ENCODE results near the gene PPP2R2C. TPM values are rescaled to one million over a fixed set of nuclear protein-coding genes. Genes with fewer than 3 reads are reported as not detected.

PPP2R2C gene
- total RNA-seq, 1 experiment from 2014 or later: 8.1 TPM

DNA sequence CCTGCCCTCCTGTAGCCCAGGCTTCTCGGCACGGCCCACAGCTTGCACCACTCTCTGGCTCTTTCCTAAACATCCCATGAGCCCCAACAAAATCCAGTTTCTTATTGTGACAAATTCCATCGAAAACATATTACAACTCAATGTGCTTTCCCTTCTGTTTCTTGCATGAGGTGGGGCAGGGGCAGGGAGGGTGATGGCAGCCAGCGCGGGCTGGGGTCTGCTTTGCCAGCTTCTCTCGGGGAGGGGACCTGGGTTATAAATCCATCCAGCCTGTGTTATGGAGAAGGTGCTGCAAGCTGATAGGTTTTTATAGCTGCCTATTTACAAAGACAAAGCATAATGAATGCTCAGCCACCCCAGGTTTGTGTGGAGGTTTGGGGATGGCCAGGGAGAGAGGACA, 21.1 kb downstream of the PPP2R2C start:
- H3K56ac ChIP-seq (ENCODE audit: insufficient read length, low read depth, low read length): no peak overlapping the region
- no peak overlapping the region for H2BK15ac ChIP-seq (ENCODE audit: low read depth, low read length)
- H2AK5ac ChIP-seq (ENCODE audit: insufficient read length, low read length): no peak overlapping the region
- no peak overlapping the region for H3K4me3 Mint-ChIP-seq
- no peak overlapping the region for H3T11ph ChIP-seq (ENCODE audit: low read length)
- no peaks in the 10 kb centered on the region for H3K79me2 ChIP-seq (ENCODE audit: insufficient read depth, low read length)
- H3K9me3 Mint-ChIP-seq: no peaks in the 10 kb centered on the region; a peak in 1 of 5 replicates
- H3K4me2 ChIP-seq (ENCODE audit: insufficient read depth, insufficient read length, low read length): no peak overlapping the region
- H4K8ac ChIP-seq (replicated peaks; ENCODE audit: insufficient read length, low read depth, low read length): no peak overlapping the region
- no peaks in the 10 kb centered on the region for H3K9me3 ChIP-seq (ENCODE audit: control insufficient read depth, low read depth, low read length)
- no peak overlapping the region for H3K4ac ChIP-seq (ENCODE audit: low read depth, low read length)
- no peaks in the 10 kb centered on the region for H3K79me1 ChIP-seq (ENCODE audit: insufficient read depth, low read depth, low read length, poor library complexity, severe bottlenecking)
- no peak for DNase-seq
- no peak overlapping the region for H2BK120ac ChIP-seq (ENCODE audit: low read depth, low read length, poor library complexity, severe bottlenecking)
- no peak overlapping the region for H4K91ac ChIP-seq (ENCODE audit: insufficient read length, low read depth, low read length)
- no peaks in the 10 kb centered on the region for H3K4me1 ChIP-seq (ENCODE audit: insufficient read depth, low read length)
- H4K20me1 ChIP-seq (ENCODE audit: control insufficient read depth, insufficient read depth, insufficient read length): no peaks in the 10 kb centered on the region
- WGBS (ENCODE audit: extremely low coverage, insufficient read length, low lambda C conversion rate): no CpG with 5 or more reads among the region's 6 CpGs
- H4K5ac ChIP-seq (ENCODE audit: insufficient read length, low read depth, low read length): no peak overlapping the region
- peaks cover 10 to 15% of the 10 kb centered on the region in 2 experiments for H3K4me1 Mint-ChIP-seq
- no peak overlapping the region for H3K23ac ChIP-seq (ENCODE audit: insufficient read length, low read depth, low read length)
- no peaks in the 10 kb centered on the region; the same call in none of the 2 replicates for H3K27me3 Mint-ChIP-seq (ENCODE audit: low read depth)
- H2BK12ac ChIP-seq (ENCODE audit: insufficient read length, low read depth, low read length): no peak overlapping the region
- H3K14ac ChIP-seq (ENCODE audit: insufficient read depth, low read length): no peak overlapping the region
- no peaks in the 10 kb centered on the region for H3K27me3 ChIP-seq (ENCODE audit: insufficient read depth, low read length)
- H3K18ac ChIP-seq (ENCODE audit: insufficient read length, low read depth, low read length): no peak overlapping the region
- H2BK20ac ChIP-seq (ENCODE audit: low read depth, low read length, poor library complexity, severe bottlenecking): no peak overlapping the region
- no peak overlapping the region for H3K9ac ChIP-seq (ENCODE audit: extremely low read depth, insufficient read length, low read length)
- H3K23me2 ChIP-seq (ENCODE audit: insufficient read length, low read depth, low read length, poor library complexity, severe bottlenecking): no peaks in the 10 kb centered on the region
- H2BK5ac ChIP-seq (ENCODE audit: insufficient read length, low read length): no peak overlapping the region
- H3K27ac Mint-ChIP-seq: no peak overlapping the region; a peak in 1 of 7 replicates
- no peak for TF ChIP-seq CTCF (conservative IDR thresholded peaks at IDR 0.05)
- H2AFZ ChIP-seq (ENCODE audit: low read length): no peak overlapping the region
- H3K36me3 Mint-ChIP-seq (ENCODE audit: insufficient read depth in 1 of 3, low read depth in 3 of 3): no peaks in the 10 kb centered on the region
- no peak overlapping the region for H3K27ac ChIP-seq (ENCODE audit: insufficient read length, low read depth, low read length)

All from H9 (cell line).